ENCODE measurements around the gene BEND3. TPM values are rescaled to one million over a fixed set of nuclear protein-coding genes. Genes with fewer than 3 reads are reported as not detected.

Gene BEND3
- total and polyA plus RNA-seq, 2 of the 8 experiments (the other 6 are each of a cell fraction or from before 2014, with no cell fraction given): 25.2 to 38.8 TPM

DNA sequence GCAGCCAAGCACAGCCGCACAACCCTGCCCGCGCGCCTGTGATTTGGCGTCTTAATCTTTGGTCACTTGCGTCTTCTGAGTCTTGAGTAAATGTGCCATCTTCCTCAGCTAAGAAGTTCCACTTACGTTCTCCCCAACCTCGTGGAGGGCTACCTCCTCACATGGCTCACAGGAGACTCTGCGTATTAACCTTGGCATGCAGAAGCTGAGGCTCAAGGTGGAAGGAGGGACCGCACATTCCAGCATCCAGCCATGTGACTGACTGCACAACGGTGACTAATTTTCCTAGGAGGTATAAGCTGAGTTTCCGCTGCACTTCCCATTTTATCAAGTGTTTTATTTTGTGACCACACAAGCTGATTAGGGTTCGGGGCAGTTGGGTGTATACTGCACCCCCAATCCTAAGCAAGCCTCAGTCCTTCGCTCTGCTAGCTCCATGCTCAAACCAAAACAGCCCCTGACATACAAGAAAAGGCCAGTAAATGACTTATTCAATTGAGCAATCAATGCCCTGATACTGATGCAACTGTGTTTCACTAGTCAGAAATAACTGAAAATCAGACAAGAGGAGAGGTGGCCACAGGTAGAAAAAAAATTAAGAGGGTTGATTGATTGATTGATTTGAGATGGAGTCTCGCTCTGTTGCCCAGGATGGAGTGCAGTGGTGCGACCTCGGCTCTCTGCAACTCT is 7.0 kb downstream of the BEND3 start:
- ChIA-PET POLR2A (ENCODE audit: partially characterized antibody) (interaction anchor here (1.4 to 4.8 kb wide), 2 partner anchors 9 to 22 kb away, joined by 3 to 53 read pairs; partner anchors contain the start of gene BEND3), CTCF (ENCODE audit: partially characterized antibody) (interaction anchor here (0.6 to 1.5 kb wide), 7 partner anchors 8 to 32 kb away, joined by 3 to 7 read pairs (median 4); no protein-coding TSS in a partner anchor)
- no peak overlapping the region for H4K8ac ChIP-seq (ENCODE audit: extremely low read depth, insufficient read depth, low read length)
- H4K91ac ChIP-seq (replicated peaks; ENCODE audit: insufficient read length, low read length): no peak overlapping the region
- H3K14ac ChIP-seq (ENCODE audit: insufficient read length): no peak overlapping the region
- no peak overlapping the region for H4K5ac ChIP-seq (ENCODE audit: insufficient read length, low read depth, low read length)
- no peak overlapping the region for H2BK120ac ChIP-seq (replicated peaks; ENCODE audit: low read depth, low read length)
- H3K4me2 ChIP-seq (ENCODE audit: insufficient read depth in 1 of 2, low read depth in 2 of 2, low read length in 2 of 2): no peak overlapping the region
- H3K18ac ChIP-seq (ENCODE audit: extremely low read depth, low read length): peak overlapping the region; percentile 75
- peak overlapping the region; percentile 94 for H2AK5ac ChIP-seq (ENCODE audit: low read depth, low read length)
- no peaks in the 10 kb centered on the region for H3K27me3 ChIP-seq (replicated peaks in 1 of 4; ENCODE audit: control insufficient read depth in 3 of 4, extremely low read depth in 1 of 4, insufficient read depth in 3 of 4, low read length in 3 of 4)
- H3K4me1 ChIP-seq (replicated peaks in 1 of 4; ENCODE audit: control insufficient read depth in 3 of 4, insufficient read depth in 4 of 4, low read length in 3 of 4): peaks cover 7 to 18% (median 9%) of the 10 kb centered on the region in 4 experiments
- H2BK20ac ChIP-seq (ENCODE audit: low read length): 0 out of 2 replicates have a peak overlapping the region, but pooled peaks have one; percentile 74
- H3K9ac ChIP-seq (replicated peaks in 1 of 4; ENCODE audit: extremely low read depth in 1 of 4, low read depth in 3 of 4, low read length in 3 of 4): no peak overlapping the region
- H3K36me3 ChIP-seq (ENCODE audit: control insufficient read depth in 2 of 4, insufficient read depth in 4 of 4, low read length in 3 of 4): peaks cover 0 to 5% (median 0%) of the 10 kb centered on the region in 4 experiments; a peak in 1 of 8 replicates
- DNase-seq (ENCODE audit: low read depth in 1 of 2, low spot score in 2 of 2) (no peak), FAIRE-seq (no peak)
- H3K4me3 ChIP-seq (ENCODE audit: extremely low read depth in 1 of 4, insufficient read depth in 2 of 4, low read depth in 3 of 4, low read length in 4 of 4): no peak overlapping the region
- H2BK15ac ChIP-seq (ENCODE audit: low read length): 0 out of 2 replicates have a peak overlapping the region, but pooled peaks have one; percentile 10
- peaks cover 0 to 89% of the 10 kb centered on the region in 2 experiments for H3K79me2 ChIP-seq (ENCODE audit: control insufficient read depth in 1 of 2, insufficient read depth in 2 of 2, low read length in 2 of 2)
- H3K23ac ChIP-seq (ENCODE audit: insufficient read length): no peak overlapping the region
- no peaks in the 10 kb centered on the region for H3K23me2 ChIP-seq (ENCODE audit: low read depth, low read length)
- H3K9me3 ChIP-seq (ENCODE audit: insufficient read depth in 2 of 2, low read depth in 1 of 2, low read length in 1 of 2): no peaks in the 10 kb centered on the region
- H3K27ac ChIP-seq (ENCODE audit: low read depth, low read length): no peak overlapping the region
- WGBS, 2 experiments (ENCODE audit: extremely low coverage in 1 of 2, insufficient coverage in 1 of 2, insufficient read length in 1 of 2, insufficient replicate concordance in 2 of 2, low coverage in 1 of 2, low lambda C conversion rate in 2 of 2, missing lambda C conversion rate in 1 of 2): 94% methylated on average over 17 of the region's 17 CpGs; no CpG with 5 or more reads in 1 of the 2 experiments
- no peaks in the 10 kb centered on the region for H4K20me1 ChIP-seq (replicated peaks in 1 of 2; ENCODE audit: control insufficient read depth in 1 of 2, insufficient read depth in 2 of 2, low read length in 2 of 2)
- peaks cover 2% of the 10 kb centered on the region; the same call in 1 of the 2 replicates for H3K79me1 ChIP-seq (ENCODE audit: low read depth, low read length)
- peak; percentile 52; the same call in 1 of the 2 replicates for TF ChIP-seq TEAD4 (IDR thresholded peaks at IDR 0.05; ENCODE audit: low read depth, low read length)
- TF ChIP-seq HDAC6 (IDR thresholded peaks at IDR 0.05; ENCODE audit: low read depth, low read length): no peak
- peak overlapping the region; percentile 63 for H3K4ac ChIP-seq (replicated peaks; ENCODE audit: insufficient read length, low read depth, low read length)
- no peak overlapping the region for H3K56ac ChIP-seq (replicated peaks; ENCODE audit: insufficient read length, low read depth, low read length)
- peak overlapping the region; percentile 92; the same call in 1 of the 2 replicates for H2BK5ac ChIP-seq (ENCODE audit: low read depth, low read length)
- H2AFZ ChIP-seq (ENCODE audit: low read length): no peak overlapping the region
- peak overlapping the region; percentile 93 for H2BK12ac ChIP-seq (ENCODE audit: low read depth, low read length)
